Activated CD4-positive, alpha-beta T cell treated with anti-CD3 and anti-CD28 coated beads, Interleukin-2, amount 50 U/mL, for 16 hours (primary cell): Measurements from ENCODE around the gene DLEC1.
A peak's percentile ranks its signal among the peaks of the same experiment; 100 is the strongest.

Experiments
- DNase-seq: peaks from one replicate; pipeline ENCODE4 v3.0.0-alpha.2; 2020

The DLEC1 gene

GRCh38 chr3:38001456-38002081 is 37.4 kb upstream of the DLEC1 start:
- DNase-seq = no peak

DNA sequence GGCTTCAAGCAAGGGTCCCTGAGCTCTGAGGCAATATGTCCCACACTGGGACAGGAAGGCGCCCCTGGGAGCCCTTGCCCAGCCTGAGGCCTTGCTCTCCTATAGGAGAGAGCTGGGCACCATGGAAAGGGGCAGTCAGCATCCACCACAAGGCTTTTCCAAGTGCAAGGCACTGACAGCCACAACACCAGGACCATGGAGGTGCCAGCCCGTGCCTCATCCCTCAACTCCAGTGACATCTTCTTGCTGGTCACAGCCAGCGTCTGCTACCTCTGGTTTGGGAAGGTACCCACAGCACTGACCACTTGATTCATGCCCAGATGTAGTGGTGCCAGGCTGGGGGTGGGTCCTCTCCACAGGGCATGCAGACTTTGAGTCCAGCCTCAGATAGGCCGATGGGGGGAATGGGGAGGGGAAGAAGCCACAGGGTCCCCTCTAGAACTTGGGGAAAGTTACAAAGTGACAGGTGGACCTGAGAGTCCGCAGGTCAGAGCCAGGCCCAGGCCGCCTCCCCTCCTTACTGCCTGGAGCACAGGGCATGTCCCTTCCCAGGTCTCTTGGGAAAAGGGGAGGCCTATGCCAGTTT is 36.6 kb upstream of the DLEC1 start:
- no peak for DNase-seq

DNA sequence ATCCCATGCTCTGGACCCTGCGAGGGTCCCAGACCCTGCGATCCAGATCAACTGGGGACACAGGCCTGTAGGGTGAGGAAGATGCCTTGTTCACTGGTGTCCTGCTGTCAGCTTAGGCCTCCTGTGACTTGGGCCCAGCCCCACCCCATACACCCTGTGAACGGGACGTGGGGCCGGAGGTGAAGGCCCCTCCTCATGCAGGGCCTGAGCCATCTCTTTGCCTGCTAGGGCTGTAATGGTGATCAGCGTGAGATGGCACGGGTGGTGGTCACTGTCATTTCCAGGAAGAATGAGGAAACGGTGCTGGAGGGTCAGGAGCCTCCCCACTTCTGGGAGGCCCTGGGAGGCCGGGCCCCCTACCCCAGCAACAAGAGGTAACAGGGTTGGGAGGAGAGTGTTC is 36.1 kb upstream of the DLEC1 start:
- no peak for DNase-seq

DNA sequence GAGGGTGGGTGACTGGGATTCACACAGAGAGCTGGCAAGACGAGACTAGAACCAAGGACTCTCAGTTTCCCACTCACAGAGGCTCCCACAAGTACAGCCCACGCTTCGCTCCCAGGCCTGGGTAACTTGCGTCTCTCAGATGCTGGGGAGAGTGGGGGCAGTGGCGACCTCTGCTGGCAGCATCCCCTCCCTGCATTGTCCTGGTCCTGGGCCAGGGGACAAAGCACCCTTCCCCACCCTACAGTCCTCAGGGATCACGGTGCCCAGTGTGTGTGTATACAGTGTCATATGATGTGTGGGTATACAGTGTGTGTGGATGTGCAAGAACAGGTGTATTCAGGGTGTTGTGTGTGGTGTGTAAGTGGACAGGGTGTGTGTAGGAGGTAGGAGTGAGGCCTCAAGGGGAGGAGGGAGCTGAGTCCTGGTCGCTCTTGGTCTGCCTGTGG is 35.6 kb upstream of the DLEC1 start:
- peak; percentile 53 for DNase-seq

DNA sequence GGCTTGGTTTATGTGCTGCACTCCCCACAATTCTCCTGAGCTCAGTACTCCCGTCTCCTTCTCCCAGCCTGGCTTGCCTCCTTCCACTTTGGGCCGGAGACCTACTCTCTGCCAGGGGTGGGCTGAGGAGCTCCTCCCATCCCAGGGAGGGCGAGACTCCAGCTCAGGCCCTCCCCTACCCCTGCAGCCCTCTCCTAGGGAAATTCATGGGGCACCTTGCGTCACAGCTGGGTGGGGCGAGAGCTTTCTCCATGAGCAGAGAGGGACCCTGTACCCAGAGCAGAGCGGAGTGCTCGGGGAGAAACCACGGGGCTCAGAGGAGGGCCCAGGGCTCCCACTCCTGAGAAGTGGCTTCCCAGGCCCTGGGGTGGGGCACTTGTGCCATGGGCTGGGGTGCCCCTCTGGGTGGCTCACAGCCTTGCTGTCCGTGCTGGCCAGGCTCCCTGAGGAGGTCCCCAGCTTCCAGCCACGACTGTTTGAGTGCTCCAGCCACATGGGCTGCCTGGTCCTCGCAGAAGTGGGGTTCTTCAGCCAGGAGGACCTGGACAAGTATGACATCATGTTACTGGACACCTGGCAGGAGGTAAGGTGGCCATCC is 35.1 kb upstream of the DLEC1 start:
- DNase-seq = no peak

DNA sequence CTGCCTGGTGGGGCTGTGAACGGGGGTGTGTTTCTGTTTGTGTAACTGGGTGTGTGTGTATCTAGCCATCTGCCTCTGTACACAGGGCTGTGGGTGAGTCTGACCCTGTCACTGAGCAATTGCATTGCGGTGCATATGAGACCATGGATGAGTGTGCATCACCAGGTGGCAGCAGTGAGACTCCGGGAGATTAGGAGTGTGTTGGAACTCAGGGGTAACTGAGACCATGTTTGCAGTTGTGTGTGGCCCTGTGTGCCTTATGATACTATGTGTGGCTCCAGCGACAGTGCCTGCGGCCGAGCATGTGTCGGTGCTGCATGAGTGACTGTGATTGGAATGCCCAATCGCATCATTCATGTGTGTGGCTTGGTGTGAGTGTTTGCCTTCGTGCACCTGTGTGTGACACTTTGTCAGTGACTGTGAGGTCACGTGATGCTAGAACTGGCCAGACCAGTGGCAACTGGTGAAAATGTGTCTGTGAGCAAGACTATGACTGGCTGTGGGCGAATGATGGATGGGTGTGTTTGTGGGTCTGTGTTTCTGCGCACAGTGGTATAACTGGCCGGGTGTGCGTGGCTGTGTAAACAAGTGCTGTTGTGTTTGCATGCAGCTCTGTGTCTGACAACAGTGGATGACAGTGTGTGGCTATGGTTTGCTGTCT is 34.5 kb upstream of the DLEC1 start:
- DNase-seq = peak; percentile 51

DNA sequence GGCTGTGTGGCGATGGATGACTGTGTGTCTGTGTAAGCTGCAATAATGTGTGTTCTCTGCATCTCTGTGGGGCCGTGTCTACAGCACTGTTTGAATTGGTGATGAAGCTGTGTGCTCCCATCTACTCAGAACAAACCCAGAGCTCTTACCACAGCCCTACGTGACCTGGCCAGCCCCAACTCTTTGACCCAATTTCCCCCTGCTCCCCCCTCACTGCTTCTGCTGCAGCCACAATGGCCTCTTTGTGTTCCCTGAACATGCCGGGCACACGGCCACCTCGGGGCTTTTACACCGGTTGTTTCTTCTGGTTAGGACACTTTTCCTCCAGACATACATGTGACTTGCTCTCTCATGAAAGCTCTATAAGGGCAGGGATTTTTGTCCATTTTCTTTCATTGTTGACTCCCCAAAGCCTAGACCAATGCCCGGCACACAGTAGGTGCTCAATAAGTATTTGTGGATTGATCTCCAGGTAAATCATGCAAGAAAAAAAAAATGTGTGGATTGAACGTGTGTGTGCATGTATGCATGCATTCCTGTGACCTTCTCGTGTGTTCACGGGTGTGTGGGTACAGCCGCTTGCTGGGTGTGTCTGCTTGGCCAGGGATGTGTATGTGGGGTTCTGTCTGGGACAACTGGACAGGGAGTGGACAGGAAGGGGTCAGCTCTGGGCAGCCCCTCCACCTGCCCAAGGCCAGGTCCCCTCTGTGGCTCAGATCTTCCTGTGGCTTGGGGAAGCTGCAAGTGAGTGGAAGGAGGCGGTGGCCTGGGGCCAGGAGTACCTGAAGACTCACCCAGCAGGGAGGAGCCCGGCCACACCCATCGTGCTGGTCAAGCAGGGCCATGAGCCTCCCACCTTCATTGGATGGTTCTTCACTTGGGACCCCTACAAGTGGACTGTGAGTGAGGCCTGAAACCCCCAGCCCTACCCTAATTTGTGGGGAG is 33.7 kb upstream of the DLEC1 start:
- no peak for DNase-seq

- no peak for DNase-seq
These were observed 33.0 kb upstream of the DLEC1 start for GRCh38 chr3:38006031-38006430.

DNA sequence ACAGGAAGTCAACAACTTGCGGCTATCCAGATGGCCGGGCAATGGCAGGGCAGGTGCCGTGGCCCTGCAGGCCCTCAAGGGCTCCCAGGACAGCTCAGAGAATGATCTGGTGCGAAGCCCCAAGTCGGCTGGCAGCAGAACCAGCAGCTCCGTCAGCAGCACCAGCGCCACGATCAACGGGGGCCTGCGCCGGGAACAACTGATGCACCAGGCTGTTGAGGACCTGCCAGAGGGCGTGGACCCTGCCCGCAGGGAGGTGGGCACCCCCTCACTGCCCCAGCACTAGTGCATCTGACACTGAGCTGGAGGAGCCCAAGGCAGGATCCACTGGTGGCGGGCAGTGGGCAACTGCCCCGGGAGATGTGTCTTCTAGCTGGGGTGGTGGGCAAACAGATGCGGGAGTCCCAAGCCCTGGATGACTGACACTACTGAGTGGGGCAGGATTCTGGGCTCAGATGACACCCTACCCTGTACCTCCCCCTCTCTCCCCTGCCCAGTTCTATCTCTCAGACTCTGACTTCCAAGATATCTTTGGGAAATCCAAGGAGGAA is 32.5 kb upstream of the DLEC1 start:
- no peak for DNase-seq

DNA sequence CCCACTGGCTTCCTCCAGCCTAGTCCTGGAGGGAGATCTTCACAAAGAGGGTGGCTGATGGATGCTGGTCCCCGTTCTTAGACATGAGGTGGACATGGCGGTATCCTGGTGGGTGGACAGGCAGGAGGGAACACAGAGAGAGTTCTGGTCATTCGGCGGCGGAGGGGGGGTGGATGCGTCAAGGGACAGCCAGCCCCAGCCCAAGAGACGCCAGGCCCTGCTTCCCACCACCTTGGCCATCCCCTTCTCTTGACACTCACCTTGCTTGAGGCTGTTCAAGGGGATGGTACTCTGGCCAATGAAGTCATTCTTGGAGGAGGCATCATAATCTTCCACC is 31.3 kb upstream of the DLEC1 start:
- DNase-seq = no peak

DNA sequence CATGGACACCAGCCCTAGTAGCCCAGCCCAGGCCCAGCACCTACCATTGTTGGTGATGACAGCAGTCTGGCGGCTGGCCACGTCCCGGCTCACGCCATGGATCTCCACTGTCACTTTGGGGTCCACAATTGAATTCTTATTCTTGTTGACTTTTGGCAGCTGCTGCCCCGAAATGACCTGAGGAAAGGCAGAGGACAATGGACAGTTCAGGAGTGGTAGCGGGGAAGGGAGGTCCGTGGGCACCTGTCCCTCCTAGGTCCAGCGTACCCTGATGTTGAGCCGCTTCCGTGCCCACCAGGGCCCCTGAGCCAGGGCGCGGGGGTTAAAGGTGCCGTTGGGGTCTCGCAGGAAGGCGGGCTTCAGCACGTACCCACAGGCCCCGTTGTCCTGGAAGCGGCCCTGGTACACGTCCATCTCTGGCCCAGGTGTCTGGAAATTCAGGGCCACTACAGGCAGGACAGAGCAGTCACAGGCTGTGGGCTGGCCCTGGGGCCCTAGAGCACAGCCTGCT is 30.8 kb upstream of the DLEC1 start:
- no peak for DNase-seq

GRCh38 chr3:38008971-38009580 is 29.9 kb upstream of the DLEC1 start:
- no peak for DNase-seq

- no peak for DNase-seq
These were observed 29.0 kb upstream of the DLEC1 start for GRCh38 chr3:38009807-38010591.

GRCh38 chr3:38011111-38011510 is 27.9 kb upstream of the DLEC1 start:
- DNase-seq = no peak

DNA sequence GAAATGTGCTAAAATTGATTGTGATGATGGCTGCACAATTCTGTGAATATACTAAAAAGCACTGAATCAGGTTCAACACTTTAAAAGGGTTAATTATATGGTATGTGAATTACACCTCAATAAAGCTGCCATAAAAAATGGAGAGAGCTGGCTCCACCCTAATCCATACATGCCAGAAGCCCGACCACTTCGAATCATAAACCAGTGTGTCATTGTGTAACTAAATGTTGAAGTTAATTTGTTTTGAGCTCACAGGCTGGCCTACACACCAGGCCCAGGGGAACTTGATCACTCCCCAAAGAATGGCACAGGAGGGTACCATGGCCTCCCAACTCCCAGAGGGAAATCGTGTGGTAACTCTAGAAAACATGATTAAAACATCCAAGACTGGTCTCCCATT is 23.5 kb upstream of the DLEC1 start:
- no peak for DNase-seq

DNA sequence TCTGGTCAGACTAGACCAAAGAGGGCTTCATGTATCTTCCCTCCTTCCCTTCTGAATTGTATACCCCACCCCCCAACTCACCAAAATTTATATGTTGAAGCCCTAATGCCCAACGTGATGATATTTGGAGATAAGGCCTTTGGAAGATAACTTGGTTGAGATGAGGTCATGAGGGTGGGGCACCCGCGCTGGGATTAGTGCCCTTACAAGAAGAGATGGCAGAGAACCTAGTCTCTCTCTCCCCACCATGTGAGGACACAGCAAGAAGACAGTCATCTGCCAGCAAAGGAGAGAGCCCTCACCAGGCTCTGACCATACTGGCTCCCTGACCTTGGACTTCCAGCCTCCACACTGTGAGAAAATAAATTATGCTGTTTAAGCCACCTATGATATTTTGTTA is 23.0 kb upstream of the DLEC1 start:
- DNase-seq = no peak

DNA sequence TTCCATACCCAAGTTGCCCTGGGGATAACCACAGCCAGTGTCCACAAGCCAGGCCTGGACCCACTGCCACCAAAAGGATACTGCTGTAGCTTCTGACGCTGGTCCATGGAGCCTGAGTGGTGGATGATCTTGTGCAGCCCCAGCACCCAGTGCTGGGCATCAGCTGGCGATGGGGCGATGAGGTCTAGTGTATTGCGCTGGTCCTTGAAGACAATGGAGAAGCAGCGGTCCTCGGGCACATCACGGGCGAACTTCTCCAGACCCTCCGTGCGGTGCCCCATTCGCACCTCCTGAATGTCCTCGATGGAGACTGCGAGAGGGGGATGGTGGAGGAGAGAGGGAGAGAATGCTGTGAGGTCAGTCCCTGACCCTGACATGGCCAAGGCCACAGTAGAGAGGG is 22.6 kb upstream of the DLEC1 start:
- no peak for DNase-seq

GRCh38 chr3:38016847-38017444 is 22.1 kb upstream of the DLEC1 start:
- DNase-seq = no peak

DNA sequence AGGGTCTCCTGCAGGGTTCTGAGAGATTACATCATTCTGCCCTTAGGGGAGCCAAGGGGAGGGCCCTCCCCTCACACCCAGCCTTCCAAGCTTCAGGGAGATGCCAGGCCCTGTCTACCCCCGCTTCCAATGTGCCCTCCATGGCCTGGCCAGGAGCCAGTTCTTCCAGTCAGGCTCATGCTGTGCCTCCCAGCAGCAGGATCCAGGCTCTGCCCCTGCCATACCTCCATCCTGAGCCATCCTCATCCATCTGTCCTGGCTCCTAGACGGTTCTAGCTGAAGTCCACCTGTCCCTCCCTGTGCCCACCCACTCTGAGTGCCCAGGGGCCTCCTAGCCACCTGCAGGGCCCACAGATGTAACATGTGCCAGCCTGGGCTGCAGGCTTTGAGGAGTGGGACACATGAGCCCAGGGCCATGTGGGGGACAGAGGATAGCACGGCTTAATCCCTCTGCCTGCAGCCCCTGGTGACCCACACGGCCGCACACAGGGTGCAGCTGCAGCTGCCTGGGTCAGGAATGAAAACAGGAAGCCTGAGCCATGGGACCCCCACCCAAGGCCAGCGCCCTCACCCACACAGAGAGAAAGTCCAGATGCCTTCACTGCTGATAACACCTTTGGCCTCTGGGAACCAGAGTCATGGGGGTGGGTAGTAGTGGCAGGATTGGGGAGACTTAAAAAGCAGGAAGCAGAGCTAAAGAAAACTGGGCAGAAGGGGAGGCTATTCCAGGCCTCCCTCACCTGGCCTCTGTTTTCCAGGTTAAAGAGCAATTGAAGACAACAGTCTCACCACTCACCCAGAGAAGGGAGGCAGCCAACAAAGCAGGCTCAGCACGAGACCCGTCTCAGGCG is 21.3 kb upstream of the DLEC1 start:
- no peak for DNase-seq
